Stimulated activated memory B cell treated with anti-CD40 and anti-IgM and Interleukin-4, amounts not matched to agents 10 μg/mL and 1 μg/mL and 100 μg/mL, for 72 hours (primary cell): Measurements from ENCODE around the gene SLC16A2.

Source experiments
- ATAC-seq: fragments of 150-1000 bp; cut with Tn5 transposase; 2 replicates; pipeline ENCODE4 v1.10.0; 2021
- H3K27ac Mint-ChIP-seq: one replicate; pipeline ENCODE4 v1.8.0; 2022; ENCODE audit warnings: mild to moderate bottlenecking, mixed read lengths
- H3K27me3 Mint-ChIP-seq: one replicate; pipeline ENCODE4 v1.8.0; 2022; ENCODE audit warnings: mixed read lengths
- H3K36me3 Mint-ChIP-seq: one replicate; pipeline ENCODE4 v1.8.0; 2022; ENCODE audit warnings: mixed read lengths
- H3K4me1 Mint-ChIP-seq: one replicate; pipeline ENCODE4 v1.8.0; 2022; ENCODE audit warnings: mixed read lengths
- H3K4me3 Mint-ChIP-seq: one replicate; pipeline ENCODE4 v1.8.0; 2022; ENCODE audit warnings: mild to moderate bottlenecking, moderate library complexity, mixed read lengths
- H3K9me3 Mint-ChIP-seq: one replicate; pipeline ENCODE4 v1.8.0; 2022; ENCODE audit warnings: mixed read lengths

The SLC16A2 gene

DNA sequence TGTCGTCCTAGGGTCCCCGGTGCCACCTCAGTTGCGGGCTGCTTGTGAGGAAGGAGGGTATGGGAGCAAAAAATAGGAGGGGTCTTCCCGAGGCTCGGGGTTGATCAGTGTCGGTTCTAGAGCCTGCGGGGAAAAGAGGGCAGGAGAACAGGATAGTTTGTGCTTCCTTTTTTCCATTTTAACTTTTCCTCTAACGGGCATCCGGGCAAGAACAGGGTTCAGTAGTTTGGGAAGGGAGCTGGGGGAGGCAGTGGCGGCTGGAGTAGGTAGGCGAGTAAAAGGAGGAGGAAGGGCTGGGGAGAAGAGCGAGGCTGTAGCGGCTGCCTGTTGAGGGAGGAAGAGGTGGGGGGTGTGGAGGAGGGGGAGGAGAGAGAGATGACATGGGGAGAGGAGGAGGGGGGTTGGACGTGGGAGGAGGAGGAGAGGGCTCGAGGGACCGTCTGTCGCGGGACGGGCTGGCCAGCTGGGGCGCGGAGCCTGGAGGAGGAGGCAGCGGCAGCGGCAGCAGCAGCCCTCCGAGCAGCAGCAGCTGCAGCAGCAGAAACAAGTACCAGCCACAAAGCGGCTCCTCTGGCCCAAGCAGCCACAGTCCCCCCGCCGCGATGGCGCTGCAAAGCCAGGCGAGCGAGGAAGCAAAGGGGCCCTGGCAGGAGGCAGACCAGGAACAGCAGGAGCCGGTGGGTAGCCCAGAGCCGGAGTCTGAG, at the start of gene SLC16A2:
Gene SLC16A2 (plus strand): TSS at position 458 of the 704 bp plus-strand sequence. CDS start 145 bp downstream, at position 603.
- H3K27me3 Mint-ChIP-seq = peaks cover 43% of the 10 kb centered on the region
- peak within 1 kb of the TSS; percentile 86 for H3K4me3 Mint-ChIP-seq
- no peaks in the 10 kb centered on the region for H3K9me3 Mint-ChIP-seq
- ATAC-seq = peak; percentile 64
- peak within 1 kb of the TSS; percentile 22 for H3K27ac Mint-ChIP-seq
- H3K4me1 Mint-ChIP-seq = peaks cover 26% of the 10 kb centered on the region
- no peaks in the 10 kb centered on the region for H3K36me3 Mint-ChIP-seq

GRCh38 chrX:74372272-74372671, 49.0 kb upstream of the SLC16A2 start:
- H3K27me3 Mint-ChIP-seq = no peaks in the 10 kb centered on the region
- H3K4me1 Mint-ChIP-seq = no peaks in the 10 kb centered on the region
- ATAC-seq = no peak
- H3K27ac Mint-ChIP-seq = no peak overlapping the region
- H3K36me3 Mint-ChIP-seq = no peaks in the 10 kb centered on the region
- no peak overlapping the region for H3K4me3 Mint-ChIP-seq
- no peaks in the 10 kb centered on the region for H3K9me3 Mint-ChIP-seq

DNA sequence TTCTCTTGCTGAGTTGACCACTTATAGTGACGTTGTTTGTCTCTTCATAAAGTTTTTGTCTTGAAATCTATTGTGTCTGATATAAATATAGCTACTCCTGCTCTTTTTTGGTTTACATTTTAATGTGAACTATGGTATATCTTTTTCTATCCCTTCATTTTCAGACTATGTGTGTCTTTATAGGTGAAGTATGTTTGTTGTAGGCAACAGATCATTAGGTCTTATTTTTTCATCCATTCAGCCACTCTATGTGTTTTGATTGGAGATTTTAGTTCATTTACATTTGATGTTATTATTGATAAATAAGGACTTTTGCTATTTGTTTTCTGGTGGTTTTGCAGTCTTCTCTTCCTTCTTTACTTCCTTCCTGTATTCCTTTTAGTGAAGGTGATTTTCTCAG, 44.0 kb upstream of the SLC16A2 start:
- Mint-ChIP-seq H3K27me3 (no peaks in the 10 kb centered on the region), H3K9me3 (no peaks in the 10 kb centered on the region), H3K36me3 (no peaks in the 10 kb centered on the region), H3K27ac (no peak overlapping the region), H3K4me3 (no peak overlapping the region), H3K4me1 (no peaks in the 10 kb centered on the region)
- no peak for ATAC-seq

- H3K36me3 Mint-ChIP-seq = no peaks in the 10 kb centered on the region
- no peak overlapping the region for H3K27ac Mint-ChIP-seq
- H3K4me1 Mint-ChIP-seq = no peaks in the 10 kb centered on the region
- peak; percentile 63 for ATAC-seq
- no peak overlapping the region for H3K4me3 Mint-ChIP-seq
- peaks cover 9% of the 10 kb centered on the region for H3K27me3 Mint-ChIP-seq
- no peaks in the 10 kb centered on the region for H3K9me3 Mint-ChIP-seq
These were observed 38.7 kb upstream of the SLC16A2 start for GRCh38 chrX:74382613-74383012.

- Mint-ChIP-seq H3K4me1 (no peaks in the 10 kb centered on the region), H3K9me3 (no peaks in the 10 kb centered on the region), H3K36me3 (no peaks in the 10 kb centered on the region), H3K4me3 (no peak overlapping the region), H3K27ac (no peak overlapping the region), H3K27me3 (peaks cover 11% of the 10 kb centered on the region)
- no peak for ATAC-seq
These were observed 37.7 kb upstream of the SLC16A2 start for GRCh38 chrX:74383611-74384010.

GRCh38 chrX:74389016-74389722, 32.1 kb upstream of the SLC16A2 start:
- no peak overlapping the region for H3K4me3 Mint-ChIP-seq
- ATAC-seq = no peak
- no peak overlapping the region for H3K27ac Mint-ChIP-seq
- H3K4me1 Mint-ChIP-seq = no peaks in the 10 kb centered on the region
- H3K36me3 Mint-ChIP-seq = no peaks in the 10 kb centered on the region
- H3K27me3 Mint-ChIP-seq = peaks cover 11% of the 10 kb centered on the region
- no peaks in the 10 kb centered on the region for H3K9me3 Mint-ChIP-seq

- ATAC-seq = no peak
- Mint-ChIP-seq H3K9me3 (no peaks in the 10 kb centered on the region), H3K4me3 (no peak overlapping the region), H3K27ac (no peak overlapping the region), H3K4me1 (no peaks in the 10 kb centered on the region), H3K27me3 (no peaks in the 10 kb centered on the region), H3K36me3 (no peaks in the 10 kb centered on the region)
These were observed 25.7 kb upstream of the SLC16A2 start for GRCh38 chrX:74395556-74395955.

GRCh38 chrX:74405973-74406489, 15.3 kb upstream of the SLC16A2 start:
- H3K4me1 Mint-ChIP-seq = no peaks in the 10 kb centered on the region
- no peaks in the 10 kb centered on the region for H3K36me3 Mint-ChIP-seq
- H3K4me3 Mint-ChIP-seq = no peak overlapping the region
- no peak overlapping the region for H3K27ac Mint-ChIP-seq
- H3K9me3 Mint-ChIP-seq = no peaks in the 10 kb centered on the region
- no peak for ATAC-seq
- no peaks in the 10 kb centered on the region for H3K27me3 Mint-ChIP-seq

DNA sequence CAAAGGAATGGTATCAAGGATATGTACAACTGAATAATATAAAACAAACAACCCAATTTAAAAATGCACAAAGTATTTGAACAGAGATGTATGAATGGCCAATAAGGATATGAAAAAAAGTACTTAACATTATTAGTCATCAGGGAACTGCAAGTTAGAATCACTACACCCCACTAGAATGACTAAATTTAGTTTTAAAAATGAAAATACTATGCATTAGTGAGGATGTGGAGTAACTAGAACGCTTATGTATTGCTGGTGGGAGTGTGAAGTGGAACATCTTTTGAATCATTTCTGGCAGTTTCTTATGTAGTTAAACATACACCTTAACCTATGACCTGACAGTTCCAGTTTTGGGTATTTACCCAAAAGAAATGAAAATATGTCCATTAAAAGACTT, 13.0 kb upstream of the SLC16A2 start:
- Mint-ChIP-seq H3K36me3 (no peaks in the 10 kb centered on the region), H3K27ac (no peak overlapping the region), H3K9me3 (peaks cover 3% of the 10 kb centered on the region), H3K4me1 (no peaks in the 10 kb centered on the region), H3K4me3 (no peak overlapping the region), H3K27me3 (no peaks in the 10 kb centered on the region)
- ATAC-seq = no peak

- H3K27me3 Mint-ChIP-seq = peaks cover 43% of the 10 kb centered on the region
- no peaks in the 10 kb centered on the region for H3K36me3 Mint-ChIP-seq
These were observed 1.5 kb upstream of the SLC16A2 start for GRCh38 chrX:74419864-74420195.

GRCh38 chrX:74420196-74421035, 877 bp upstream of the SLC16A2 start:
- H3K9me3 Mint-ChIP-seq = no peaks in the 10 kb centered on the region
- H3K27me3 Mint-ChIP-seq = peaks cover 43% of the 10 kb centered on the region
- no peaks in the 10 kb centered on the region for H3K36me3 Mint-ChIP-seq
- peaks cover 26% of the 10 kb centered on the region for H3K4me1 Mint-ChIP-seq
- H3K27ac Mint-ChIP-seq = peak overlapping the region; percentile 22
- H3K4me3 Mint-ChIP-seq = peak overlapping the region; percentile 86
- peak; percentile 50 for ATAC-seq

More at GRCh38 chrX:74419864-74420195, 1.5 kb upstream of the SLC16A2 start:
- H3K9me3 Mint-ChIP-seq = no peaks in the 10 kb centered on the region
- H3K27ac Mint-ChIP-seq = no peak overlapping the region
- H3K4me3 Mint-ChIP-seq = peak overlapping the region; percentile 67
- no peak for ATAC-seq
- peaks cover 26% of the 10 kb centered on the region for H3K4me1 Mint-ChIP-seq

DNA sequence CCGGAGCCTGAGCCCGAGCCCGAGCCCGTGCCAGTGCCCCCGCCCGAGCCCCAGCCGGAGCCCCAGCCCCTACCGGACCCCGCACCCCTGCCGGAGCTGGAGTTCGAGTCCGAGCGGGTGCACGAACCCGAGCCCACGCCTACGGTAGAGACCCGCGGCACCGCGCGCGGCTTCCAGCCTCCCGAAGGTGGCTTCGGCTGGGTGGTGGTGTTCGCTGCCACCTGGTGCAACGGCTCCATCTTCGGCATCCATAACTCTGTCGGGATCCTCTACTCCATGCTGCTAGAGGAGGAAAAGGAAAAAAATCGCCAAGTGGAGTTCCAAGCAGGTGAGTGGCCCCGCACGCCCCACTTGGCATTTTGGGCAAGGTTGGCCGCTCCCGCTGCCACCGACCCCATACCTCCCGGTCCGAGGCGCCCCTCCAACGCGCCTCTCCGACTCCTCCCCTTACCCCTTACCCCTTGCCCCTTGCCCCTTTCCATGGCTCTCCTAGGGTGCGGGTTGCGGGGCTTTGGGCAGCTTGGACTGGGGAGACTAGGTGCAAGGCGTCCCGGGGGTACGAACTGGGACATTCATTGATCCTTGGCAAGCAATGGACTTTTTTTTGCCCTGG, 553 bp downstream of the SLC16A2 start:
- Mint-ChIP-seq H3K4me3 (peak overlapping the region; percentile 67), H3K9me3 (no peaks in the 10 kb centered on the region), H3K4me1 (peaks cover 26% of the 10 kb centered on the region), H3K36me3 (no peaks in the 10 kb centered on the region), H3K27ac (no peak overlapping the region), H3K27me3 (peaks cover 37% of the 10 kb centered on the region)
- no peak for ATAC-seq

GRCh38 chrX:74422576-74423288, 1.4 kb downstream of the SLC16A2 start:
- peaks cover 26% of the 10 kb centered on the region for H3K4me1 Mint-ChIP-seq
- peak overlapping the region; percentile 67 for H3K4me3 Mint-ChIP-seq
- no peaks in the 10 kb centered on the region for H3K9me3 Mint-ChIP-seq
- ATAC-seq = peak; percentile 31
- H3K27me3 Mint-ChIP-seq = peaks cover 29% of the 10 kb centered on the region
- H3K36me3 Mint-ChIP-seq = no peaks in the 10 kb centered on the region
- H3K27ac Mint-ChIP-seq = no peak overlapping the region

DNA sequence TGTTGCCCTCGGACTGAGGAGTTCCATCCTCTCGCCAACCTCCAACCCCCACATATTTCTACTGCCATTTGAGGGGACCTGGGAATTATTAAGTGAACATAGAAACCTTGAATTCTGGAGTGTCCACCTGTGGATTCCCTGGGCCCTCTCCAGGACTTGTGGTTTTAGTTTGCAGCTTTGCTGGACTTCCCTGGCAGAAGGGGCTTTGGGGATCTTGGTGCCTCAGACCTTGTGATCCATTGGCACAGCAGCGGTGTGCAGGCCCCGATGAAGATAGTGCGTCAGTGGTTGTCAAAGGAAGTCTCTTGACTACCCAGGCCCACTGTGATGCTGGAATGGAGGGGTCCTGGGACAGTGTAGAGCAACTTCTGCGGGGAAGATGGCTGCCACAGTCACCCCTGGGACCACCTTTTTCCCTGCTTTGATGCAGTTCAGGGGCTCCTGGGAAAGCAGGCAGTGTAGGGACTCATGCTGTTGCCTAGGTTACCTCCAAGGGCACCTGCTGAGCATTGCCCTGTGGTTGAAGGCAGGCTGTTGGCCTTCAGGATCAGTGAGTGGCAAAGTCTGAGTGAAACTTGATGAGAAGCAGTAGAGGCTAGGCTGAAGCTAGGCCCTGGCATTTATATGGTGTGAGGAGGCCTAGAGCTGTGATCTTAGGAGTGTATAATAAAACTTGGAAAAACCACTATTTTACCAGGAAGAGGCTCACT, 2.2 kb downstream of the SLC16A2 start:
- H3K9me3 Mint-ChIP-seq = no peaks in the 10 kb centered on the region
- H3K36me3 Mint-ChIP-seq = no peaks in the 10 kb centered on the region
- peaks cover 30% of the 10 kb centered on the region for H3K27me3 Mint-ChIP-seq

More for the DNA sequence above, 2.2 kb downstream of the SLC16A2 start:
- ATAC-seq = no peak
- Mint-ChIP-seq H3K27ac (no peak overlapping the region), H3K4me3 (no peak overlapping the region), H3K4me1 (peaks cover 26% of the 10 kb centered on the region)
